Activated naive CD4-positive, alpha-beta T cell treated with Interleukin-2 at 50 U/mL for 16 hours (primary cell): Measurements from ENCODE around the gene ERBB4.

Experiments
- DNase-seq: peaks from one replicate; pipeline ENCODE4 v3.0.0-alpha.2; 2020

The ERBB4 gene

DNA sequence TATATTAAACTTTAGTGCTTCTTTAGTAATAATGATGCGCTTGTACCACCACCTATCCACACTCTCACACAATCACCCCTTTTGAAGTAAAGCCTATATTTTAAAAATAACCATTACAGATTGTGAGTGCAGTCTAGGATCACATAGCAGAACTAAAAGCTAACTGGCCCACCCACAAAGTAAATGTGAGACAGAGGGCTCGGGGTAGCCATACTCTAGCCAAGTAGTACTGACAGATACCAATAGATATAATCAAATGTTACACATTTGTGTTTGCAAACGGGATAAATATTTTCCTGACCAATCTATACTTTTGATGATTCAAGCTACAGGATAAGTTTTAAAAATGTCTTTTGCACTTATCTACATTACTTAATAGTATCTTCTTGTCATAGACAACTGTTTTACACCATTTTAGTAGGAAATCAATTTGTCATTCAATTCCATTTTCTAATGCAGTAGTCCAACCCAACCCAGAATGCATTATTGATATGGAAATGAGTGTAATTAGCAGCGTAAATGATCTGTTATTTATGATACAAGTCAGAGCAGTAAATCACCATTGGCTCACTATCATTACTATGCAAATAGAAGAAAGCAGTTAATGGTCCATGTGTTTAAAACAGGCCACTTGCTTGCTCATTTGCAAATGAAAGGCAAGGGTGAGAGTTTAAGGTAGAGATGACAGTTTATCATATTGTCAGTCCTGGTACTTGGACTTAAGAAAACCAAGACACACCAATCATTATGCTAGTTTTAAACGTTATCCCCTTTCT is 111.8 kb downstream of the ERBB4 start:
- no peak for DNase-seq

DNA sequence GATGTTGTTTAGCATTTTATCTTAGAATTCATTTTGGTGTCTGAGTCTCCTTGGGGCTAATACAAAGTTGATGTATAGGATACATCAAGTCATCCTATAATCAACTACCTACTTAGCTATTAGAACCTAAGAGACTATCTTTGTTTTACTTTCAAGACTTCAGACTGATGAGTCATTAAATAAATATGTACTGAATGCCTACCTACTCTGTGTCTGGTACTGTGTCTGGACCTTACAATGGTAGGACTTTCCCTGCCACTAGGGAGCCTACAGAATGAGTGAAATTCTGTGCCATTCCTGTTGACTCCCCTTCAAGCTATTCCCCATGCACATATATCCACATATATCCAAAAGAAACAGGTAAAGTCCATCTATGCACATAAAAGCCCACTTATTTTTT is 114.5 kb downstream of the ERBB4 start:
- DNase-seq = no peak

GRCh38 chr2:212423089-212423488 is 115.5 kb downstream of the ERBB4 start:
- no peak for DNase-seq

DNA sequence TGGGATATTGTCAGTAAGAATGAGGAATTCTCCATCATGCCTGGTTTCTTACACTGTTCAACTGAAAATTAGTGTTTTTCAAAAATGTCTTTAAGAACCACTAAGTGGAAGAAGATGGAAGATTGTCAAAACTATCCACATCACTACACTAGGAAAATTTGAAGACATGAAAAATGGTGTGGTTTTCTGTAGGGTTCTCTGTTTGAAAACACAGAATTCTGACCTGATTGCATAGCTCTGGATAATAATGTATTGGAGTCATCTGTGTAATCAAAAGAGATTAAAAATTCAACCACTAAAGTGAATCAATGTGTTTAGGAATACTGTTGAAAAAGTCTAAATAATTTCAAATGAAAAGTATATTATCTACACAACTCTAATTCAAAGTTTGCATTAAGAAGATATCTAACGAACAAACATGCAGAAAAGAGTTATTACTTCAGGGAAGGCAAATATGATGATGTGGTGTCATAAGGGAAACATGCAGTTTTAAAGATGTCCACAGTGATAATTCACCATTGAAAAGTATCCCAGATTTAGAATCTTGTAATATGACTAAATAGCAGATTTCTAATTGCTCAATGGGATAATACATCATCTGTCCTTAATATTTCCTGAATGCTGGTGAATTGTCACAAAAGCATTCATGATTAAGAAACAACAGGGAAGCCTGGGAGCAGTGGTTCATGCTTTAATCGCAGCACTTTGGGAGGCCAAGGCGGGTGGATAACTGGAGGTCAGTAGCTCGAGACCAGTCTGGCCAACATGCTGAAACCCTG is 116.9 kb downstream of the ERBB4 start:
- DNase-seq = no peak

DNA sequence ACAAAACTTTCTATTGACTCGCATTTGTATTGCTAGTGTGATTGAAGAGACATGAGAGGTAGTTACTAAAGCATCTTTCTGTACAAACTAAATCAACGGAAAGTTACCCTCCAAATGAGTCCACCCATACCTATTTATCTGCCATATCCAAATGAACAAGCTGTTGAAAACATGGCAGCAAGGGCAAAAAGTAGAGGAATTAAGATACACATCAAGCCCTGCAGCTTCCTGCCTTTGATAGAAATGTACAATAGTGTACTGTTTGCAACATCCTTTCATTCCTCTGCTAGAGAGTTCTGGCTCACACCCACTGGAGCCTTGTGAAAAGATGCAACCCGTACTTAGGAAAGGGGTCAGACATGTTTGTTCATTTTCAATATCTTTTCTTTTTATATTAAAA is 122.5 kb downstream of the ERBB4 start:
- no peak for DNase-seq

DNA sequence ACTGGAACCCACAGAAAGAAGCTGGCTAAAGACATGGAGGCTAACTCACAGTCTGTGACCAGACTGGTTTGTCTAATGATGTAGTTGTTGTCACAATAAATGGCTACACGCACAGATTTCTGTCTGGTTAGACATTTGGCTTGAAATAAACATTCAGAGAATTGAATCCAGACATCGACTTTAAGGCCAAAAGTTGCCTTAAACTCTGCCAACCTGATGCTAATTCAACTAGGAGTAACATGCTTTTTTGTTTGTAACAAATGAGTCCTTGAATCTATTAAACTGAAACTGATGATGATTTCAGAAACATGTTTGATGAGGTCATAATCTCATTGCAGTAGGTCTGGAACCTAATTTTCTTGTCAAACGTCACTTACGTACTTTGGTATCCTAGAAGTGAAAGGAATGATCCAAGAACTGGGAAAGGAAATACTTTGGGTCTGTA is 123.8 kb downstream of the ERBB4 start:
- DNase-seq = no peak

GRCh38 chr2:212409560-212409959 is 129.0 kb downstream of the ERBB4 start:
- DNase-seq = no peak

DNA sequence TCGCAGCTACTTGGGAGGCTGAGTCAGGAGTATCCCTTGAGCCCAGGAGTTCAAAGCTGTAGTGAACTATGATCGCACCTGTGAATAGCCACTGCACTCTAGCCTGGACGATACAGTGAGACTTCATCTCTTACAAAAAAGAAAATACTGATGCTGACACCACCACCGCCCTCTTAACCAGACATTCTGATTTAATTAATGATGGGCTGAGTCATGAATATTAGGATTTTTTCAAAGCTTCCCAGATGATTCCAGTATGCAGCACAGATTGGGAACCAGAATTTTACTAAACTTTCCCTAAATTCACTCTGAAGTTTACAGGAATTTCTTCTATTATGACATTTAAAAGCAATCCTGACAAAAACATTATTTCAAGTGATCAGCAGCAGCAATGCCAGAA is 130.1 kb downstream of the ERBB4 start:
- no peak for DNase-seq

- no peak for DNase-seq
These were observed 131.9 kb downstream of the ERBB4 start for GRCh38 chr2:212406716-212407115.

GRCh38 chr2:212402316-212402715 is 136.3 kb downstream of the ERBB4 start:
- DNase-seq = no peak

GRCh38 chr2:212398316-212398715 is 140.3 kb downstream of the ERBB4 start:
- no peak for DNase-seq

DNA sequence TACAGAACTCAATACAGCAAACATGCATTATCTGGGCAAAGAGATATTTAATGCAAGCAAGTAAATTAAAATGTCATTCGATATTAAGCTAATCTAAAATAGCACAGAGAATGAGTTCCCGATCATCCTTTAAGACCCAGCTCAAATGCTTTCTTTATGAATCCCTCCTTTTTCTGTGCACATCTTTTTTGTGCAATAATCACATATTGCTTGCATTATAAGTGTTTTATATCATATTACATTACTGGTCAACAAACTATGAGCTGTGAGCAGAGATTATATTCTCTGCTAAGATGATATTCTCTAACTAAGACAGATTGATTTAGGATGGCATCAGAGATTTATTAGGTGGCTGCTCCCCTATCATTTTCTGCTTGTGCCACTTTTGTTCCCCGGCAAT is 146.1 kb downstream of the ERBB4 start:
- no peak for DNase-seq

- DNase-seq = no peak
These were observed 146.6 kb downstream of the ERBB4 start for GRCh38 chr2:212392043-212392442.

GRCh38 chr2:212387146-212387545 is 151.5 kb downstream of the ERBB4 start:
- no peak for DNase-seq

- no peak for DNase-seq
These were observed 153.4 kb downstream of the ERBB4 start for GRCh38 chr2:212385241-212385640.

DNA sequence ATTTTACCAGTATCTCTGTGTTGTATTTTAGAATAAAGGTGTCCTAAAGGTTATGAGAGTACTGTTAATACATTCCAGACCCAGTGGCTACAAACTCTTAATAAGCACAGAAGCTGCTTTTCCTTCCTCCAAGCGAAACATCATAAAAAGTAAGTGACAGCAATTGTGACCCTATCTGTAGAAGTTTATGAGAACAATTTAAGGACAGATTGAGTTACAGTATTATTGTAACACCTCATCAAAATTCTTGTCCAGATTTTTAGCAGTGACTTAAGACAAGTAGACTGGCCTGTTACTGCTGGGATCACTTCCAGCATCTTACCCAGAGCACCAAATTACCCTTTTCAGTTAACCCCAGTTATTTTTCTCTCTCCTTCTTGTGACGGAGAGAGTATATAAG is 154.6 kb downstream of the ERBB4 start:
- DNase-seq = no peak

DNA sequence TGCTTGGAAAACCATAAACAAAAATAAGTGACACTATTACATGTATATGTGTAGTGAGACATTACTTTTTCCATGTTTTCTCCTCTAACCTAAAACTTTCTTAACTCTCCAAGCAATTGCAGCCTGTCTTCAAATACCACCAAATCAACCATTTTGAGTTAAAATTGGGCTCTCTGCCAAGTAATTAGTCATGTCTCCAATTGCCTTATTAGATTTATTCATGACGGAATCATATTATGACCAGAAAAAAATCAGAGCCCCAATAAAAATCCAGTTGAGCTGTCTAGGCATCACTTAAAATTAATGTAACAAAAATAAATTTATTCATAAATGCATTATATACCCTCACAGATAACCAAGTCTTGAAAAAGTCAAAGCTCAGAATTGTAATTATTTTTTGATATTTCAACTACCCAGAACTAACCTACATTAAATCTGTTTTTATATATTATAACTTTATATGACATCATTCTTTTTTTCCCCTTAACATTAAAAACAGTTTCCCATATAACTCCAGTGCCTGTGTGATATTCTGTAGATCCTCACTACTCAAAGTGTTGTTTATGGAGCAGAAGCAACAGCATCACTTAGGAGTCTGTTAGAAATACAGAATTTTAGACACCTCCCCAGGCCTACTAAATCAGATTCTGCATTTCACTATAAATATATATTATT is 157.0 kb downstream of the ERBB4 start:
- no peak for DNase-seq

GRCh38 chr2:212379103-212379502 is 159.5 kb downstream of the ERBB4 start:
- DNase-seq = no peak

GRCh38 chr2:212367431-212367830 is 171.2 kb downstream of the ERBB4 start:
- no peak for DNase-seq

DNA sequence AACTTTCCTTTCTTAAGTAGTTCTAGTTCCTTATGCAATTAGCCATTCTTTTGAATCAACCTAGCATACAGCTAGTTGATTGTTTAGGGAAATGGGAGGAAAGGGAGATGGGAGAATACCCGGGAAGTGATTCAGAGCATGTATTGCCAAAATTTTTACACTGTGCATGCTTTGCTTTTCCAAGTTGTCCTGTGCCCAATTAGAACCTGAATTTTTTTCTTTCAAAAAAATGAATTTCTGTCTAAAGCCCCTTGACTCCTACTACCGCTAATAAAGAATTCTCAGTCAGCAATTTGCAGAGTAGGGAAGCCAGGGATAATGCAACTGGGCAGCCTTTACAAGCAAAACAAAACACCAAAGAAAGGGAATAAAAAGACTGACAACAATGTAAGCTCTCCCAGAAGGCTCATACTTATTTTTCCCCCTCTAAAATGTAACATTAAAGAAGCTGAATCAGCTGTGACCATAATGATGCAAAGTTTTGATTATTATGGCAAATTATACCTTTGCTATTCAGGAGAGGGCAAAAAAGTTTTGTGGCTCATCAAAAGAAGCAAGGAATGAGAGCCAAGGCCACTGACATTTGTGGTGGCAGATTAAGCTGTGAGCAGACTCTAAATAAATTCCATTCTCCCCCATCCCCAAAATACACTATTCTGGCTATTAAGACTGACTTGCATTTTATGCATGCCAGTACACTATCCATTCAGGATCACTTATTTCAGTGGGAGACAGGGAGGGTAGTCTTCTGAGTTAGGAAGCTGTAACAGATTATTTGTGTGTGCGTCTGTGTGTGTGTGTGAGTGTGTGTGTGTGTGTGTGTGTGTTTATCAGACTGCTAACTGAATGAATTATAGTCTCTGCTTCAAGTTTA is 174.3 kb downstream of the ERBB4 start:
- no peak for DNase-seq

DNA sequence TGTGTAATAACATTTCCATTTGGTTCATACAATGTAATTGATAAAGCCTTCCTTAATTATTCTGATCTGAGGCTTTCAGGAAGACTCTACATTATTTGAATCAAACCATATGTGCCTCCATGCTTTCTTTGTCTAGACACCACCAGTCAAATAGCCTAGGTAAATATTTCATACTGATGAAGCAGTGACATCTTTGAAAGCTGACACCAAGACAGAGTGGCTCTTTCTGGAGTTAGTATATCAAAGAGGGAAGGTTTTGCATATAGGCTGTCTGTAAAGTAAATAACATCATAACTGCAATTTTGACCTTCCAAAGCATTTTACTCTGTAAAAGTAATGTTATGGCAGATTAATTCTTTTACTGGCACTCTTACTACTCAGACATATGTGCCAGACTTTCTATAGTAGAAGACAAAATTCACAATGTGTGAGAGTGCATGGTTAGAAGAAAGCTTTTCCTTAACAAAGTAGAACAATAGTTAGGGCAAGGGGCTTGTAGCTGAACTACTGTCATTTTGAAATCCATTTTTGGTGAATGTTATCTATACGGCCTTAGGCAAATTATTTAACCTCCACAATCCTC is 177.3 kb downstream of the ERBB4 start:
- DNase-seq = no peak

DNA sequence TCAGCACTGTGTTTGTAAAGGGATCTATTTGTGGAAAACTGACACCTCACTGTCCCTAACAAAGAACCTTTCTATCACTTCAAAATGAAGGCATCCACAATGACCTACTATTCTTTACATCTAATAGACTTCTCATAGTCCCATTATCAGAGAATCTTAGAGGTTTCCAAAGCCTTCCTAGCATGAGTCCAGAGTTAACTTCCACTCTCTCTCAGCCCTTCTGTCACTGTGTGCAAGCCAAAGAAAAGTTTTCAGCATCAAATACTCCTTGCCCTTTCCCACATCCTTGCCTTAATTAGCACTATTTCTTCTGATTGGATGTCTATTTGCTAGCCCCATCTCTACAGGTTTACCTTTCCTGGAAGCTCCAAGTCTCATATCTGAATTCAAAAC is 178.5 kb downstream of the ERBB4 start:
- no peak for DNase-seq
